Measurements from ENCODE around the gene MCRIP1. TPM values are rescaled to one million over a fixed set of nuclear protein-coding genes. Genes with fewer than 3 reads are reported as not detected.

MCRIP1 gene
- total RNA-seq, 3 donors from 2014 or later: 21.2 to 80.2 (median 38.7) TPM

- Histone ChIP-seq H3K4me1 (ENCODE audit: low read depth) (peaks cover 71% of the 10 kb centered on the region), H3K9me3 (no peaks in the 10 kb centered on the region), H3K36me3 (ENCODE audit: low read depth) (no peaks in the 10 kb centered on the region), H3K4me3 (no peak overlapping the region)
- DNase-seq (peak; percentile 30 to 75 (median 70)), ATAC-seq (peak; percentile 5)
- intact Hi-C loops (cut with DNase I, micrococcal nuclease): no loop called here
- TF ChIP-seq, protein P1, sequence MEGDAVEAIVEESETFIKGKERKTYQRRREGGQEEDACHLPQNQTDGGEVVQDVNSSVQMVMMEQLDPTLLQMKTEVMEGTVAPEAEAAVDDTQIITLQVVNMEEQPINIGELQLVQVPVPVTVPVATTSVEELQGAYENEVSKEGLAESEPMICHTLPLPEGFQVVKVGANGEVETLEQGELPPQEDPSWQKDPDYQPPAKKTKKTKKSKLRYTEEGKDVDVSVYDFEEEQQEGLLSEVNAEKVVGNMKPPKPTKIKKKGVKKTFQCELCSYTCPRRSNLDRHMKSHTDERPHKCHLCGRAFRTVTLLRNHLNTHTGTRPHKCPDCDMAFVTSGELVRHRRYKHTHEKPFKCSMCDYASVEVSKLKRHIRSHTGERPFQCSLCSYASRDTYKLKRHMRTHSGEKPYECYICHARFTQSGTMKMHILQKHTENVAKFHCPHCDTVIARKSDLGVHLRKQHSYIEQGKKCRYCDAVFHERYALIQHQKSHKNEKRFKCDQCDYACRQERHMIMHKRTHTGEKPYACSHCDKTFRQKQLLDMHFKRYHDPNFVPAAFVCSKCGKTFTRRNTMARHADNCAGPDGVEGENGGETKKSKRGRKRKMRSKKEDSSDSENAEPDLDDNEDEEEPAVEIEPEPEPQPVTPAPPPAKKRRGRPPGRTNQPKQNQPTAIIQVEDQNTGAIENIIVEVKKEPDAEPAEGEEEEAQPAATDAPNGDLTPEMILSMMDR (IDR thresholded peaks at IDR 0.05): no peak
These were observed 34.3 kb upstream of the MCRIP1 start for GRCh38 chr17:81867170-81867990.

DNA sequence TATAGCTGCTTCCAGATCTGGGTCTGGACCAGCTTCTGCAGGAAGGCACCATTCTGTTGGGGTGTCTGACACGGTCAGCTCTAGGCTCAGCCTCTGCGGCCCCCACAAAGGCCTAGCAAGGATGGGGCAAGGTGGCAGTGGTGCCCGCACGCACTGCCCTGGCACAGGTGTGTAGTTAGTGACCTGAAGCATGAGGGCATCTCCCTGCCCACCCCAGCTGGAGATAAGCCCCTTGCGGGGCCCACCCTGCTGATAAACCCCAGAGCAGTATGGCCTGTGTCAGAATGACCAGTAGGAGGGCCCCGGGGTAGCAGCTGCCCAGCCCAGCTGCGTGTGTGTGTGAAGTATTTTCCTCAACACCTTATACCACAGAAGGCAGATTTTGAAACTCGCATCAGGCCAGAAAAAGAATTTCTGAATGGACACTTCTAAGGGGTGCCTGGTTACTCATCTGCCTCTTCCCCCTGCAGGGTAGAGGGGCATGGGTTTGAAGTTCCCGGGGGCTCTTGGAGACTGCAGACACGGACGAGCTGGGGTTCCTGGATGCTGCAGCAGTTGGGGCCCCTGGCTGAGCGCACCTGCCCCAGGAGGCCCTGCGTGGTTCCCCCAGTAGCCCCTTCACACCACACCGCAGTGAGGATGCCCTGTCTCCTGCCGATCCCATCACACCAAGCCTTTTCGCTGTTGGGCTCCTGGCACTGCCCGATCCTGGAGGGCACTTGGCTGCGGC, 33.5 kb upstream of the MCRIP1 start:
- no peak overlapping the region for H3K4me3 ChIP-seq
- no peak for ATAC-seq

GRCh38 chr17:81865733-81866439, 32.8 kb upstream of the MCRIP1 start:
- H3K4me1 ChIP-seq (ENCODE audit: low read depth): peaks cover 73% of the 10 kb centered on the region
- intact Hi-C loops (cut with DNase I, micrococcal nuclease): no loop called here
- peak; percentile 95 to 97 (median 96) for DNase-seq
- H3K4me3 ChIP-seq: no peak overlapping the region
- TF ChIP-seq, protein P1 (IDR thresholded peaks at IDR 0.05): no peak
- no peaks in the 10 kb centered on the region for H3K9me3 ChIP-seq
- ATAC-seq: peak; percentile 68
- H3K36me3 ChIP-seq (ENCODE audit: low read depth): no peaks in the 10 kb centered on the region

More for the DNA sequence above, 33.5 kb upstream of the MCRIP1 start:
- H3K9me3 ChIP-seq: no peaks in the 10 kb centered on the region
- DNase-seq: no peak
- TF ChIP-seq, protein P1 (IDR thresholded peaks at IDR 0.05): no peak
- H3K4me1 ChIP-seq (ENCODE audit: low read depth): peaks cover 71% of the 10 kb centered on the region
- intact Hi-C loops (cut with DNase I, micrococcal nuclease): no loop called here
- H3K36me3 ChIP-seq (ENCODE audit: low read depth): no peaks in the 10 kb centered on the region

DNA sequence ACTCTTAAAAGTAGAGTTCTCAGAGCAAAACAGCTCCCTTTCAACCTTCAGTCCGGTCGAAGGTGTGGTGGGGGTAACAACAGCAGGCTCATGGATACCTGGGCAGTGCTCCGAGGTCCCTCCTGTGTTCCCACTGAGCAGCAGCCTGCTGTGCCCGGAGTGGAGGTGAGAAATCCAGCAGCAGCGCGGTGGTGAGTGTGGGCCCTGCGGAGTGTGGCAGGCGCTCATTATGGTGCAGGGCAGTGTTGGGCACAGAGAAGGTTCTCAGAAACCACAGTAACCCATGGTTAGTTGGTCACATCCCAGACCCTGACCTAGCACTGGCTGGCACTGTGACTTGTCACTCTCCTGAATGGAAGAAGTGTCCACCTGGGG, 32.3 kb upstream of the MCRIP1 start:
- Histone ChIP-seq H3K4me3 (no peak overlapping the region), H3K4me1 (ENCODE audit: low read depth) (peaks cover 73% of the 10 kb centered on the region), H3K36me3 (ENCODE audit: low read depth) (no peaks in the 10 kb centered on the region), H3K9me3 (no peaks in the 10 kb centered on the region)
- intact Hi-C loops (cut with DNase I, micrococcal nuclease): no loop called here
- ATAC-seq: no peak
- TF ChIP-seq, protein P1 (IDR thresholded peaks at IDR 0.05): no peak
- DNase-seq: no peak

GRCh38 chr17:81863833-81864768, 31.0 kb upstream of the MCRIP1 start:
- Histone ChIP-seq H3K4me1 (ENCODE audit: low read depth) (peaks cover 69% of the 10 kb centered on the region), H3K9me3 (no peaks in the 10 kb centered on the region), H3K36me3 (ENCODE audit: low read depth) (no peaks in the 10 kb centered on the region), H3K4me3 (no peak overlapping the region)
- DNase-seq (no peak), ATAC-seq (no peak)
- intact Hi-C loops (cut with DNase I, micrococcal nuclease): no loop called here
- TF ChIP-seq, protein P1 (IDR thresholded peaks at IDR 0.05): no peak

Data from mucosa of descending colon (tissue), 3 donors.